ENCODE measurements around the gene ADCK1.

- no peak for TF ChIP-seq POLR2A (IDR thresholded peaks at IDR 0.05)
- TF ChIP-seq CTCF (IDR thresholded peaks at IDR 0.05): no peak
- TF ChIP-seq EP300 (IDR thresholded peaks at IDR 0.05): no peak
Measured at GRCh38 chr14:77947372-77947771, 147.5 kb downstream of the ADCK1 start.
